Upper lobe of right lung (tissue), 1 donor: ENCODE results near the gene RIPOR3. TPM values are rescaled to one million over a fixed set of nuclear protein-coding genes. Genes with fewer than 3 reads are reported as not detected.

Experiments
- ATAC-seq: fragments of 200-7000 bp; cut with Tn5 transposase; one replicate; pipeline ENCODE4 v1.9.1; 2020; ENCODE audit warnings: mild to moderate bottlenecking, moderate library complexity
- DNase-seq: peaks from one replicate; pipeline ENCODE4 v3.0.0-alpha.2; 2020
- H3K27ac ChIP-seq: fragments of 200-600 bp; one replicate; pipeline ENCODE4 v1.8.0; 2022
- H3K27me3 ChIP-seq: fragments of 200-600 bp; one replicate; pipeline ENCODE4 v1.8.0; 2022; ENCODE audit warnings: mild to moderate bottlenecking
- H3K36me3 ChIP-seq: fragments of 200-600 bp; one replicate; pipeline ENCODE4 v1.8.0; 2022
- H3K4me1 ChIP-seq: fragments of 200-600 bp; one replicate; pipeline ENCODE4 v1.8.0; 2022
- H3K4me3 ChIP-seq: fragments of 200-600 bp; one replicate; pipeline ENCODE4 v1.8.0; 2022; ENCODE audit warnings: mild to moderate bottlenecking
- H3K9me3 ChIP-seq: fragments of 200-600 bp; one replicate; pipeline ENCODE4 v1.8.0; 2022
- intact Hi-C: fragments of 100-400 bp; cut with DNase I; formaldehyde crosslinking; loops from one replicate; pipeline ENCODE4 v1.11.0; 2022
- total RNA-seq: library from RNA; stranded (reverse); fragmentation: NEBNext Ultra II Directional; extraction: Animal tissue kit (Norgen Biotek cat#: 25700); gene quantifications from one replicate; pipeline ENCODE4 v1.2.1, GENCODE V29; 2021
- TF ChIP-seq, protein P1 (sequence below): fragments of 200-600 bp; IDR thresholded peaks from one replicate; pipeline ENCODE4 v1.8.0; 2022; ENCODE audit warnings: antibody characterized with exemption
- donor health status: DM: no; HTN: yes; CAD: no; lungs with severe emphysema.

RIPOR3 gene
- total RNA-seq, 1 donor from 2014 or later: 6.8 TPM

GRCh38 chr20:50635676-50636600 lies 55.4 kb downstream of the RIPOR3 start:
- peak; percentile 83 for DNase-seq

DNA sequence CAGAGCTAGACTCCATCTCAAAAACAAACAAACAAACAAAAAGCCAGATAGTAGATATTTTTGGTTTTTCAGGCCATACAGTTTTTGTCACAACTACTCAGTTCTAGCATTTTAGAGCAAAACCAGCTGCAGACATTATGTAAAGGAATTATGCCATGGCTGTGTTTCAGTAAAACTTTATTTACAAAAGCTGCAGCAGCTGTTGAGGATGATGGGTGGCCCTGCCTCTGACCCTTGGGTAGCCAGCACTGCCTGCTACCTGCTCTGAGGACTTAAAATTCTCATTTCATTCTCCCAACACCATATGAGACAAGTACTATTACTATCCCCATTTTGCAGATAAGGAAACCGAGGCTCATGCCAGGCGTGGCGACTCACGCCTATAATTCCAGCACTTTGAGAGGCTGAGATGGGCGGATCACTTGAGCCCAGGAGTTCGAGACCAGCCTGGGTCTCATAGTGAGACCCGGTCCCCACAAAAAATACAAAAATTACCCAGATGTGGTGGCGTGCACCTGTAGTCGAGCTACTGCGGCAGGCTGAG lies 56.3 kb downstream of the RIPOR3 start:
- Histone ChIP-seq H3K36me3 (no peaks in the 10 kb centered on the region), H3K9me3 (no peaks in the 10 kb centered on the region), H3K27me3 (no peaks in the 10 kb centered on the region), H3K4me1 (peaks cover 22% of the 10 kb centered on the region), H3K4me3 (no peak overlapping the region), H3K27ac (no peak overlapping the region)
- TF ChIP-seq, protein P1, sequence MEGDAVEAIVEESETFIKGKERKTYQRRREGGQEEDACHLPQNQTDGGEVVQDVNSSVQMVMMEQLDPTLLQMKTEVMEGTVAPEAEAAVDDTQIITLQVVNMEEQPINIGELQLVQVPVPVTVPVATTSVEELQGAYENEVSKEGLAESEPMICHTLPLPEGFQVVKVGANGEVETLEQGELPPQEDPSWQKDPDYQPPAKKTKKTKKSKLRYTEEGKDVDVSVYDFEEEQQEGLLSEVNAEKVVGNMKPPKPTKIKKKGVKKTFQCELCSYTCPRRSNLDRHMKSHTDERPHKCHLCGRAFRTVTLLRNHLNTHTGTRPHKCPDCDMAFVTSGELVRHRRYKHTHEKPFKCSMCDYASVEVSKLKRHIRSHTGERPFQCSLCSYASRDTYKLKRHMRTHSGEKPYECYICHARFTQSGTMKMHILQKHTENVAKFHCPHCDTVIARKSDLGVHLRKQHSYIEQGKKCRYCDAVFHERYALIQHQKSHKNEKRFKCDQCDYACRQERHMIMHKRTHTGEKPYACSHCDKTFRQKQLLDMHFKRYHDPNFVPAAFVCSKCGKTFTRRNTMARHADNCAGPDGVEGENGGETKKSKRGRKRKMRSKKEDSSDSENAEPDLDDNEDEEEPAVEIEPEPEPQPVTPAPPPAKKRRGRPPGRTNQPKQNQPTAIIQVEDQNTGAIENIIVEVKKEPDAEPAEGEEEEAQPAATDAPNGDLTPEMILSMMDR: no peak
- DNase-seq: no peak
- intact Hi-C loops: loop anchor here (10.0 kb wide), 1 partner anchor 60 kb away; the partner anchor contains the start of gene RIPOR3
- no peak for ATAC-seq

More at GRCh38 chr20:50635676-50636600, 55.4 kb downstream of the RIPOR3 start:
- no peaks in the 10 kb centered on the region for H3K36me3 ChIP-seq
- no peaks in the 10 kb centered on the region for H3K27me3 ChIP-seq
- intact Hi-C loops: loop anchor here (10.0 kb wide), 1 partner anchor 59 kb away; the partner anchor contains the start of gene RIPOR3
- no peaks in the 10 kb centered on the region for H3K9me3 ChIP-seq
- peak overlapping the region; percentile 14 for H3K4me3 ChIP-seq
- peak; percentile 85 for ATAC-seq
- TF ChIP-seq, protein P1: peak; percentile 90
- H3K27ac ChIP-seq: no peak overlapping the region
- peaks cover 22% of the 10 kb centered on the region for H3K4me1 ChIP-seq

DNA sequence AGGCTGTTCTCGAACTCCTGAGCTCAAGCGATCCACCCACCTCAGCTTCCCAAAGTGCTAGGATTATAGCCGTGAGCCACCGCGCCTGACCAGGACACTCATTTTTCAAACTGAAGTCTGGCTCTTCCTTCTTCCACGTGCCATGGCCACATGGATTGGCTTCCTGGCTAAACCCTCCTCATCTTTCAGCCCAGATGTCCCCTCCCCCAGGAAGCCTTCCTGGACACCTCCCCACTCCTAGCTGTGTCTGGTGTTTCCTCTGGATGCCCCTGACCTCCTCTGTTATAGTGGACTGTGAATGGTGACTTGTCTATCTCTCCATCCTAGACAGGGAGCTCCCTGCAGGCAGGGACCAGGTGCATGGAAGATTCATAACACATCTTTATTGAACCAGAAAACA lies 57.2 kb downstream of the RIPOR3 start:
- Histone ChIP-seq H3K36me3 (no peaks in the 10 kb centered on the region), H3K27ac (no peak overlapping the region), H3K4me1 (peaks cover 22% of the 10 kb centered on the region), H3K9me3 (no peaks in the 10 kb centered on the region), H3K27me3 (no peaks in the 10 kb centered on the region), H3K4me3 (no peak overlapping the region)
- DNase-seq: no peak
- TF ChIP-seq, protein P1: no peak
- no peak for ATAC-seq
- intact Hi-C loops: loop anchor here (10.0 kb wide), 1 partner anchor 61 kb away; the partner anchor contains the start of gene RIPOR3

- ATAC-seq (no peak), DNase-seq (no peak)
- no peaks in the 10 kb centered on the region for H3K27me3 ChIP-seq
- intact Hi-C loops: loop anchor here (10.0 kb wide), 1 partner anchor 61 kb away; the partner anchor contains the start of gene RIPOR3
- TF ChIP-seq, protein P1: no peak
- H3K27ac ChIP-seq: no peak overlapping the region
- H3K4me1 ChIP-seq: peaks cover 22% of the 10 kb centered on the region
- no peaks in the 10 kb centered on the region for H3K36me3 ChIP-seq
- no peak overlapping the region for H3K4me3 ChIP-seq
- no peaks in the 10 kb centered on the region for H3K9me3 ChIP-seq
These were observed 58.0 kb downstream of the RIPOR3 start for GRCh38 chr20:50633361-50633760.

DNA sequence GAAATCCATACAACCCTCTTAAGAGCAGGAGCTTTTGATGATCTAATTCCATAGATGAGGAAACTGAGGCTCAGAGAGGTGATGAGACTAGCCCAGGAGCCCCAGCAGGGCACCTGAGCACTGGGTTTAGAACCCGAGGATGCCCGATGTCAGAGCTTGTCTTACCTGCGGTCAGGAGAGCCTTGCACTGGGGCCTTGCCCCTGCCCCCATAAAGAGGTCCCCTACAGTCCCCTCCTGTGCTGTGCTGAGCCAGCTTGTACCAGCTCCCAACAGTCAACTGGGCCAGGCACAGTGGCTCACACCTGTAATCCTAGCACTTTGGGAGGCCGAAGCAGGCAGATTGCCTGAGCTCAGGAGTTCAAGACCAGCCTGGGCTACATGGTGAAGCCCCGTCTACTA lies 58.6 kb downstream of the RIPOR3 start:
- H3K4me1 ChIP-seq: peaks cover 22% of the 10 kb centered on the region

More for the DNA sequence above, 58.6 kb downstream of the RIPOR3 start:
- Histone ChIP-seq H3K9me3 (no peaks in the 10 kb centered on the region), H3K27me3 (no peaks in the 10 kb centered on the region), H3K27ac (no peak overlapping the region), H3K4me3 (no peak overlapping the region), H3K36me3 (no peaks in the 10 kb centered on the region)
- intact Hi-C loops: loop anchor here (10.0 kb wide), 1 partner anchor 62 kb away; the partner anchor contains the start of gene RIPOR3
- TF ChIP-seq, protein P1: no peak
- DNase-seq: no peak
- no peak for ATAC-seq
